MG63 (cell line): ENCODE measurements around the gene FRS3. TPM values are rescaled to one million over a fixed set of nuclear protein-coding genes. Genes with fewer than 3 reads are reported as not detected.
A peak's percentile ranks its signal among the peaks of the same experiment; 100 is the strongest.

Experiments used
- DNase-seq: peaks from one replicate; pipeline ENCODE4 v3.0.0-alpha.2; 2020
- H3K27me3 ChIP-seq: fragments of 250-450 bp; sonication (Bioruptor Pico); 2 replicates; pipeline ENCODE4 v1.5.1; 2020; ENCODE audit warnings: mild to moderate bottlenecking, moderate library complexity
- H3K36me3 ChIP-seq: fragments of 250-450 bp; sonication (Bioruptor Pico); 2 replicates; pipeline ENCODE4 v1.5.1; 2020; ENCODE audit warnings: mild to moderate bottlenecking, moderate library complexity
- H3K4me3 ChIP-seq: fragments of 250-450 bp; sonication (Bioruptor Pico); 2 replicates; pipeline ENCODE4 v1.5.1; 2020; ENCODE audit warnings: mild to moderate bottlenecking, moderate library complexity
- H3K9me3 ChIP-seq: fragments of 250-450 bp; sonication (Bioruptor Pico); 2 replicates; pipeline ENCODE4 v1.5.1; 2020; ENCODE audit warnings: mild to moderate bottlenecking, moderate library complexity
- total RNA-seq: library from RNA; depleted of rRNA; stranded (reverse); fragments of >200 nt; shearing (Covaris generic); gene quantifications from 2 replicates; pipeline ENCODE4 v1.2.3, GENCODE V29; 2014; ENCODE audit warnings: low replicate concordance; rRNA removed

FRS3 gene
- total RNA-seq, 1 experiment from 2014 or later: 0.49 TPM

GRCh38 chr6:41728073-41728936, 51.4 kb downstream of the FRS3 start:
- Histone ChIP-seq H3K27me3 (no peaks in the 10 kb centered on the region), H3K9me3 (no peaks in the 10 kb centered on the region), H3K36me3 (no peaks in the 10 kb centered on the region), H3K4me3 (no peak overlapping the region)
- DNase-seq: no peak

- no peak overlapping the region for H3K4me3 ChIP-seq
Observed at GRCh38 chr6:41727705-41728072, 52.0 kb downstream of the FRS3 start.

GRCh38 chr6:41726876-41727275, 52.8 kb downstream of the FRS3 start:
- DNase-seq: no peak
- Histone ChIP-seq H3K9me3 (no peaks in the 10 kb centered on the region), H3K4me3 (no peak overlapping the region), H3K36me3 (no peaks in the 10 kb centered on the region), H3K27me3 (no peaks in the 10 kb centered on the region)

More at GRCh38 chr6:41727705-41728072, 52.0 kb downstream of the FRS3 start:
- Histone ChIP-seq H3K9me3 (no peaks in the 10 kb centered on the region), H3K36me3 (no peaks in the 10 kb centered on the region), H3K27me3 (no peaks in the 10 kb centered on the region)
- no peak for DNase-seq

- Histone ChIP-seq H3K4me3 (no peak overlapping the region), H3K36me3 (no peaks in the 10 kb centered on the region), H3K9me3 (no peaks in the 10 kb centered on the region), H3K27me3 (no peaks in the 10 kb centered on the region)
- no peak for DNase-seq
Observed at GRCh38 chr6:41724586-41725501, 54.9 kb downstream of the FRS3 start.

- H3K36me3 ChIP-seq: no peaks in the 10 kb centered on the region
- H3K27me3 ChIP-seq: no peaks in the 10 kb centered on the region
- DNase-seq: no peak
- H3K4me3 ChIP-seq: no peak overlapping the region
- no peaks in the 10 kb centered on the region for H3K9me3 ChIP-seq
Observed at GRCh38 chr6:41724228-41724580, 55.5 kb downstream of the FRS3 start.

- no peak overlapping the region for H3K4me3 ChIP-seq
- peak; percentile 43 for DNase-seq
Observed at GRCh38 chr6:41723530-41724227, 56.0 kb downstream of the FRS3 start.

GRCh38 chr6:41722969-41723529, 56.7 kb downstream of the FRS3 start:
- no peak for DNase-seq
- H3K9me3 ChIP-seq: no peaks in the 10 kb centered on the region
- H3K36me3 ChIP-seq: no peaks in the 10 kb centered on the region
- no peak overlapping the region for H3K4me3 ChIP-seq
- H3K27me3 ChIP-seq: no peaks in the 10 kb centered on the region

More at GRCh38 chr6:41723530-41724227, 56.0 kb downstream of the FRS3 start:
- Histone ChIP-seq H3K36me3 (no peaks in the 10 kb centered on the region), H3K9me3 (no peaks in the 10 kb centered on the region), H3K27me3 (no peaks in the 10 kb centered on the region)

- Histone ChIP-seq H3K4me3 (no peak overlapping the region), H3K36me3 (no peaks in the 10 kb centered on the region), H3K9me3 (no peaks in the 10 kb centered on the region), H3K27me3 (no peaks in the 10 kb centered on the region)
- no peak for DNase-seq
Observed at GRCh38 chr6:41721414-41721813, 58.3 kb downstream of the FRS3 start.

GRCh38 chr6:41720783-41721182, 58.9 kb downstream of the FRS3 start:
- no peak for DNase-seq
- Histone ChIP-seq H3K36me3 (no peaks in the 10 kb centered on the region), H3K9me3 (no peaks in the 10 kb centered on the region), H3K4me3 (no peak overlapping the region), H3K27me3 (no peaks in the 10 kb centered on the region)

- Histone ChIP-seq H3K27me3 (no peaks in the 10 kb centered on the region), H3K36me3 (no peaks in the 10 kb centered on the region), H3K9me3 (no peaks in the 10 kb centered on the region), H3K4me3 (no peak overlapping the region)
- no peak for DNase-seq
Observed at GRCh38 chr6:41720262-41720620, 59.5 kb downstream of the FRS3 start.

Other genes starting within 250 kb of the FRS3 start
- gene FOXP4, start 233.5 kb downstream of the FRS3 start, total RNA-seq: 0.53 TPM in 1 of 2 replicates, not detected in the other
- not detected in 2 replicates for gene MDFI, start 141.4 kb downstream of the FRS3 start, total RNA-seq
- 4.4 and 5.2 TPM in 2 replicates for gene TFEB, start 44.3 kb downstream of the FRS3 start, total RNA-seq
- gene PGC, start 32.5 kb downstream of the FRS3 start, total RNA-seq: not detected in 2 replicates
- gene PRICKLE4, start 882 bp upstream of the FRS3 start, total RNA-seq: not detected in 2 replicates
- 125 and 201 TPM in 2 replicates for gene TOMM6, start 7.8 kb upstream of the FRS3 start, total RNA-seq
- gene USP49, start 115.5 kb upstream of the FRS3 start, total RNA-seq: 1.1 and 1.3 TPM in 2 replicates
- gene MED20, start 141.2 kb upstream of the FRS3 start, total RNA-seq: 7.7 and 13.7 TPM in 2 replicates
- gene BYSL, start 141.6 kb upstream of the FRS3 start, total RNA-seq: 34.0 and 64.8 TPM in 2 replicates
- gene CCND3, start 161.9 kb upstream of the FRS3 start, total RNA-seq: 7.5 and 29.8 TPM in 2 replicates